COLO668 (cell line): ENCODE results near the gene LRRC51.

ENCODE experiments used
- DNase-seq: peaks from one replicate; lab custom pipeline; 2025; ENCODE audit not compliant: unreplicated experiment; lab: John Stamatoyannopoulos, UW

Gene LRRC51

DNA sequence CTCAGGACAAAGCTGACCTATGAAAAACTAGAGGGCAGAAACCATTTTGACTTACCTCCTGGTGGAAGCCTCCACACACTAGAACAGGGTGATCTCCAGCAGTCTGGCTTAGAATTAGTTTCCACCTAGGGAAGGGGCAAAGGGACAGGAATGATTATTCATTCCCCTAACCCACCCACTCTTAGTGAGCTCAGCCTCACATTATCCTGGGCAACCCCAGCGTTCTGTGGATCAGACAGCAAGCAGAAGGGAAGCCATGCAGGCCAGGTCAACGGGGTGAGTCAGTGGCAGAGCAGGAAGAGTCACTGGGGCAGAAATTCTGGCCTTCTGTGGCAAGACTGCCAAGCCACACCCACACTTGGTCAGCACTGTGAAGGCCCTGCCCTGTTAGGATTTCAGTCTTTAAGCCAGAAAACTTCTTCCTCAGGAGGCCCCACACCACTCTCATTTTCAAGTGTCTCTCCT lies 10.8 kb upstream of the LRRC51 start:
- no peak for DNase-seq

DNA sequence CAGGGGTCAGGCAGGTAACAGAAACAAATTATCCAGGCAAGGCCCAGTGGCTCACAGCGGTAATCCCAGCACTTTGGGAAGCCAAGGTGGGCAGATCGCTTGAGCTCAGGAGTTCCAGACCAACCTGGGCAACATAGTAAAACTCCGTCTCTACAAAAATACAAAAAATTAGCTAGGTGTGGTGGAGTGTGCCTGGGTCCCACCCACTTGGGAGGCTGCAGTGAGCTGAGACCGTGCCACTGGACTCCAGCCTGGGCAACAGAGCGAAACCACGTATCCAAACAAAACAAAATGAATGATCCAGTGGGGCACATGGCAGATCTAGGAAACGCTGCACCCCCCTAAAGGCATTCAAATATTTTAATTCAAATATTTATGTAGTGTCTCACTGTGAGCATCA lies 10.2 kb upstream of the LRRC51 start:
- no peak for DNase-seq

DNA sequence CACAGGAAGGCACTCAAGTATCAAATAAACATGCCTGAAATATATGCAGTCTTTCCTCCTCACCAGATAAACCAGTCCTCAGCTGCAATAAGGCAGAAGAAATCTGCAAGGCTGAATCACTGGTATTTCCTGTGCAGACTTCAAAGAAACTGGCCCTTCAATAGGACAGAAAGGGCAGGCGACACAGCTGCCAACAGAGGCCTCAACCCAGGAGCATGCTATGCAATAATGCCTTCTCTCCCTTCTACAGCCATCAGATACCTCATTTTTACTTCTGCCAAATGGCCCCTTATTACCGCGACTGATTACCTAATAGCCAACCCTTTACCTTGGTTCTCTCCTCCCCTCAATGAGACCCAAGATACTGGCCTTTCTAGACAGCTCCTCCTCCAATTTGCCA lies 8.3 kb upstream of the LRRC51 start:
- no peak for DNase-seq

DNA sequence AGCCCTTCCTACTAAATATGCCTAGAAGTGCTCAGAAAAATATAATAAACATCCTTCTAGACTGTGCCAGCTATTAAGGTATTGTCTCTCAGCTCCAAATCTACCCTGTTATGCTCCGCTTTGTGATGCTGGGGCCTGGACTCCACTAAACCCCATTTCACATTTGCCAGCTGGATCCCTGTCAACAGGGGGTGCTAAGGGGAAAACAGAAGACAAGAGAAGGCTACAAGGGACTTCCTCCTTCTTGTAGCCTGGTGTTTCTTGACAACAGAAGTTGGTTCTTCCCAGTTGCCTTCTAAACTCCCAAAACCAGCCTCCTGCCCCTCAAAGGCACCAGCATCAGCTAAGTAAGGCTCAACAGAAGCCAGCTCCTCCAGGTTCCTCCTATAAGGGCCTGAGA lies 5.5 kb upstream of the LRRC51 start:
- no peak for DNase-seq

DNA sequence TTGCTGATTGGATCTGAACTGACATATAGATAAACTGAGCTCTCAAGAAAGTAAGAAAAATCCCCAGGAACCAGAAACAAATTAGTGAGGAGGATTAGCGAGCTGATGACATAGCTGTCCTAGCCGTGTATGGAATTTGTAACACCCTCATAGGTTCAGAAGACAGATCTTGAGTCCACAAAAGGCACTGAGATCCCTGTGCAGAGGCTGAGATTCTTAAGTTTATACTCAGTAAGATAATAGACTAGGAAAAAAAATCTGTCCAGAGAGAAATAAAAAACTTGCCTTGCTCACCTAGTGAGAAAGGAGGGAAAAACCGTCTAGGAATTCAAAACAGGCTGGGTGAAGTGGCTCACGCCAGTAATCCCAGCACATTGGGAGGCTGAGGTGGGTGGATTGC lies 4.9 kb upstream of the LRRC51 start:
- DNase-seq: no peak

DNA sequence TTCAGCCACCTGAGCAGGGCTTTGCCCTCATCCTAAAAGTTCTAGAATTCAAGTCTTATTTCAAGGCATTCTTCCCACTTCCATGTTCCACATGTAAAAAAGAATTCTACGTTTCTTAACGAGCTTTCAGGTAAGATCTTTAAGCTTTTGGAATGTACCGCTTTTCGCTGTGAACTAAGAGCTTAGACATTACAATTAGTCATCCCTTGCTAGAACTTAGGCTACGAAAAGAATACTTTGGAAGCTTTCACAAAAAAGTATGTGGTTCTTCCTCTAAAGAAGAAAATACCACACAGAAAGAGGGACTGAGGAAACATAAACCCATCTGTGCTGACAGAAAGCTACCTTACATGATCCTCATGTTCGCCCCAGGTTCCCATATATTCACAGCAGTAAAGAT lies 2.2 kb upstream of the LRRC51 start:
- no peak for DNase-seq

DNA sequence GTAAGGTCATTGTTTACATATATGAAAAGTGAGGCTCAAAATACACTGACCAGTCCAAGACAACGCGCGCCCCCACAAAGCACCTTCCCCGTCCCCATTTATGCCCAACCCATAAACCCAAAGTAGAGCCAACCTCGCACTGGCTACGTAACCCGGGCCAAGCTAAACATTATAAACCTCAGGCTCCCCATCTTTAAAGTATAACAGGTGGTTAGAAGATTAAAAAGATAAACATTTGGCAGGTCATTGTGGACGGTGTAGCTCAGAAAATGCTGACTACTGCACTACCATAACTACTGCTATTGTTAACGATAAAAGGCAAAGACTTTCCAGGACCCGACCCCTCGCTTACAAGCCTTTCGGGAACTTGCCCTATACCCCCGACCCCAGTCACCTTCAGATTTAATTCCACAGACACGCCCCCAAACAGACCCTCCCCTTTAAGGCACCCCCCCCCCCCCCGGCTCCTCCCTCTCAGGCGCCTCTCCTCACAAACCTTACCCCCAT lies 778 bp upstream of the LRRC51 start:
- no peak for DNase-seq

DNA sequence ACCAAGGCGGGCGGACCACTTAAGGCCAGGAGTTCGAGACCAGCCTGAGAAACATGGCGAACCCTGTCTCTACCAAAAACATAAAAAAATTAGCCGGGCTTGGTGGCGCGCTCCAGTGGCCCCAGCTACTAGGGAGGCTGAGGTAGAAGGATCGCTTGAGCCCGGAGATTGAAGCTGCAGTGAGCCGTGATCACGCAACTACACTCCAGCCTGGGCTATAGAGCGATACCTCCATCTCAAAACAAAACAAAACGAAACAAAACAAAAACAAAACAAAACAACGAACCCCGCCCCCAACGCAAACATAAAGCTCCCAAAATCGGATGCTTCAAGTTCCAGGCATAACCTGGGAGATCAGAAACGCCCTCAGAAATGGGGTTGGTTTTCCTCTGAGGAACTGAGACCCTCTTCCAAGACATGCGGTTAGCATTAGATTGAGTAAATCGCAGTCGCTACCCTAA lies 564 bp downstream of the LRRC51 start:
- DNase-seq: no peak

DNA sequence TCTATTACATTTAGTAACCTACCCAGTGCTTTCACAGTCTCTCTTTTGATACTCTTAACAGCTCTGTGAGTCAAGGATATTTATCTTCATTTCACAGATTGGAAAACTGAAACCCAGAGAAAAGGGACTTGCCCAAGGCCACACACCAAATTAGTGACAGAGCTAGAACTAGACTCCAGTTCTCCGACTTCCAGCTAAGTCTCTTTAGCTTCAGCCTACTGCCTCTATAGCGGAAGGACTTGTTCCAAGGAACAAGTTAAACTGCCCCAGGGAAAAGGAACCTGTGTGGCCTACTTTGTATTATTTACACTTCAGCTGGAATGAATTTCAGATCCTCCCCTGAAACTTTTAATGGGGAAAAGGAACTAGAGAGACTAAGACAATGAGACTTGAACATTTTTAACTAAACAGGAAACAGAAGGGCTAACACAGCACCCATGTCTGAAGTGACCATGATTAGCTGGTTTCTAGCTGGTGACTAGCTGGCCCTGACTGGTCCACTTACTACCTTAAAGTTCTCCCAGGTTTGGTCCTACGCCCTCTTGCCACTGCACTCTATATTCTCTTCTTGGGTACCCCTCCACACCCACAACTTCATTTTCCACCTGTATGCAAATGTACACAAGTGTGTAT lies 1.3 kb downstream of the LRRC51 start:
- DNase-seq: no peak

DNA sequence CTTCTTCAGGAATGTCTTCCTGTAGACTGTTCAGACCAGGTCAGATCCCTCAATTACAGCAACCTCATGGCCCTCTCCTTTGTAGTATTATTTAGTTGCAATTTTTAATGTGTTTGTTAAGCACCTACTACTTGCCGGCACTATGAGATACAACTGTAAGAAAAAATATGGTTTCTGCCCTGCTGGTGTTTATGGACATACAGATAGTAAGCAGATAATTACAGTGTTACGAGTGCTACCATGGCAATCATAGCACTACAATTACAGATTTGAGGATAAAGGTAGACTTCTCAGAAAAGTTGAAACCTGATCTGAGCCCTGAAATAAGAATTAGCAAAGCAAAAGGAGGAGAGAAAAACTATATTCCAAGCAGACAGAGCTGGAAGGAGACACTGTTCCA lies 2.8 kb downstream of the LRRC51 start:
- DNase-seq: no peak

DNA sequence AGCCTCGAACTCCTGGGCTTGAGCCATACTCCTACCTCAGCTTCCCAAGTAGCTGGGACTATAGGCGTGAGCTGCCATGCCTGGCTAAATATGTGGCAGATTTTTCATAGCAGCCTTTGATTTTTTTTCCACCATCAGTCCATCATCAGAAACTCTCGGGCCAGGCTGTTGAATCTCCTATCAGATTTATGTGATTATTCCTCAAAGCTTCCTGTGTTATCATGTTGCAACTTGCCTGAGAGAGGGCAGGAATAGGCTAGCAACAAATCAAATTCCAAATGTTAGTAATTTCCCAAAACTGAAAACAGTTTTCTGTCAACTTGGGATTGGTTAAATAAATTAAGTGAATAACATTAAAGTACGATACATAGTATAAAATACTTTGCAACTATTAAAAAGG lies 3.4 kb downstream of the LRRC51 start:
- DNase-seq: no peak

DNA sequence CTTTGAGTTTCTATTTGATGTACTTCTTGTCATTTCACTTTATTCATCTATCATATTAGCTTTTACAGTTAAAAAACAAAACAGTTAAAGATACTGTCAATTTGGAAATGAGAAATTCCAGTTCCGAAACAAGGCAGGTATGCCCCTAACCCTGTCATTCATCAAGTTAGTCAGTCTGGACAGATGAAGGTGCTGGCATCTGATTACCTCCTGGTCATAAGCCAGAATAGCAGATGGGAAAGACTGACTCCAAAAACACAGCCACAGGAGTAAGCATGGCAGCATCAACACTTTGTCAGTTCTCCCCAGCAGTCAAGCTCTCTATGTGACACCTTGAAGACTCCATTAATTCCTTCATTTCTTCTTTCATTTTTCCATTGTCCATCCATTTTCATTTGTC lies 4.3 kb downstream of the LRRC51 start:
- DNase-seq: no peak

DNA sequence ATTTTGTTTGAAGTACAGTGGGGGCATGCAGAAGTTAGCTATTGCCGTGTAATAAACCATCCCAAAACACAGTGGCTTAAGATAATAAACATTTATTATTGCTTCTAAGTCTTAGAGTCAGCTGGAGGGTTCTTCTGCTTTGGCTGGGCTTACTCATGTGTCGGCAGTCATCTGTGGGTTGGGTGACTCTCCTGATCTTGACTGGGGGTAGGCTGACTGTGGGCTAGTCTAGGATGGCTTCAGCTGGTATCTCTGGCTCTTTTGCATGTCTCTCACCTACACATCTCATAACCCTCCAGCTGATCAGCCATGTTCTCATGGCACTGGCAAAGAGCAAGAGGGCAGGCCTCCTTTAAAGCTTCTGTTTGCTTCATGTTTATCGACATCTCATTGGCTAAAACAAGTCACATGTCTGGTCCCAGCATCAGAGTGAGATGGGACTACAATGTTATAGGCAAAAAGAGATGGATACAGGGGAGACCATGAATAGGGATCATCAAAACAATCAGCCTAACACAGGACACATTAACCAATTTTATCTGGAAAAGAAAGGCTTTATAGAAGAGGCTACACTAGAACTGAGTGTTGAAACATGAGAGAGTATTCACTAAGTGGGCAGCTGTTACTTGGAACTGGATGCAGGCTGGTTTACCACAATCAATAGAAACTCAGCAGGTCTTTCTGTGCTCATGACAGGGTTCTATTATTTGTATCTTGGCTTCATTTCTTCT lies 5.1 kb downstream of the LRRC51 start:
- DNase-seq: no peak

DNA sequence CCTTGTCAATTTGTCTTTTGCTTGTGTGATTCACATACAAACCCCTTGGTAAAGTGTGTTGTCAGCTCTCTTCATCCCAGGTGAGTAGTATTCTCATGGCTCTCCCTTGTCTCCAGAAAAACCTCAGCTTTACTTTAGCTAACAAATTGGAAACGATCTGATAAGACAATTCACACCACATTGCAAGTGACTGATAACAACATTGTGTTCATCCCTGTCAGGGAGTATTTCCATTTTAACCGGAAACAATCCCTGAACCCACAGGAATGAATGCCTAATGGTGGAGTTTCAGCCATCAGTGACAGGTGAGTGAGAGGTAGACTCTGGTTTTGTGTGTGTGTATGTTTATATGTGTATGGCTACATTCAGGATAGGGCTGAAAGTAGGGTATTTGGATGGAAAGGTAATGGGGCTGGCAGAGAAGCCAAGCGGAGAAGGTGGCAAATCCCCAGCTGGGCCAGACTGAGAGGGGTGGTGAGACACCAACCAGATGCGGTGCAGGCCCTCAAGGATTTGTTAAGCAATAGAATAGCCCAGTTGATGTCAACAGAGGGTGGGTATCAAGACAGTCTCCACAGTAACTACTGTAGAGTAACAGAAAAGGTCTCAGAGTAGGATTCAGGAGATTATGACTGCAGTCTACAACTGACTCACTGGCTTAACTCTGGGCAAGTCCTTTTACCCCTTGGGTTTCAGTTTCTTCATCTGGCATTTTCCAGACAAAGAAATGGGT lies 7.6 kb downstream of the LRRC51 start:
- no peak for DNase-seq

DNA sequence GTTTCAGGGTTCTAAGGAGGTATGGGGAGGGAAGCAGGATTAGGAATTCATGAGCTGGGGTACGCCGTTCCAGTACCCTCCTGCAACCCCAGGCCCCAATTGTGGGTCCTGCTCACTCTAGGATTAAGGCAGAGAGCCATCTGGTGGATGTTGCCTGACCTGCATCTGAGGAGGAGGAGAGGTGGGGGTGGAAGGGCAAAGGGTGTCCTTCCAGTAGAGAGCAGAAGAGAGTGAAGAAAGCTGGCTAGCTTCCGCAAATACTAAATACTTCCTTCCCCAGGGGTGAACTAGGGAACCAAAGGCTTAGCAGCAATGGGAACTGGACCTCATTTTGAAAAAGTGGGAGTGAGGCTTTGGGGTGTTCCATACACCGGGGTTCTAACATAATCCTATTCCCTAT lies 10.6 kb downstream of the LRRC51 start:
- peak; percentile 21 for DNase-seq

DNA sequence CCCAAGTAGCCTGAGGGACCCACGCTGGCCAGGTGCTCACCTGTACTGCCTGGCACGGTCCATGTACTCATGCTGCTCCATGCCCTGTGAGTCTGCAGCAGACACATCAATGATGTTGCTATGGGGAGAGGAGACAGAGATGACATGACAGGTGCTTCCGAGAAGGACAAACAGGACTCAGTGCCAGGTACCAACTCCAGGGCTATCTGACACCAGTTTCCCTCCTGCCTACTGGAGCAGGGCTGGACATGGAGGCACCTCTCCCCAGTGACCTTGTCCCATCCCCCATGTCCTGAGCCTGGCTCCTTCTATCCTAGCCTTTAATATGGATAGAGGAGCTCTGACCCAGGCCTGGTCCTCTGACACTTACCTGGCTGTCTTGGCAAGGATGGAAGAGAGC lies 18.1 kb downstream of the LRRC51 start:
- no peak for DNase-seq

DNA sequence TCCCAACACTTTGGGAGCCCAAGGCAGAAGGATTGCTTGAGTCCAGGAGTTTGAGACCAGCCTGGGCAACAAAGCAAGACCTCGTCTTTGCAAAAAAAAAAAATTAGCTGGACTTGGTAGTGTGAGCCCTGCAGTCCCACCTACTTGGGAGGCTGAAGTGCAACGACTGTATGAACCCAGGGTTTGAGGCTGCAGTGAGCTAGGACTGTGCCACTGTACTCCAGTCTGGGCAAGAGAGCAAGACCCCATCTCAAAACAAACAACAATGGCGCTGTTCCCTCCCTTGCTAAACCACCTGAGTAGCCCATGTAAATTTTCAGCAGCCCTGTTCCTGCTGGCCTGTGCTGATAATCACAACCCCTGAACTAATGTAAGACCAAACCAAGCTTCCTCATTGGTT lies 19.4 kb downstream of the LRRC51 start:
- no peak for DNase-seq

DNA sequence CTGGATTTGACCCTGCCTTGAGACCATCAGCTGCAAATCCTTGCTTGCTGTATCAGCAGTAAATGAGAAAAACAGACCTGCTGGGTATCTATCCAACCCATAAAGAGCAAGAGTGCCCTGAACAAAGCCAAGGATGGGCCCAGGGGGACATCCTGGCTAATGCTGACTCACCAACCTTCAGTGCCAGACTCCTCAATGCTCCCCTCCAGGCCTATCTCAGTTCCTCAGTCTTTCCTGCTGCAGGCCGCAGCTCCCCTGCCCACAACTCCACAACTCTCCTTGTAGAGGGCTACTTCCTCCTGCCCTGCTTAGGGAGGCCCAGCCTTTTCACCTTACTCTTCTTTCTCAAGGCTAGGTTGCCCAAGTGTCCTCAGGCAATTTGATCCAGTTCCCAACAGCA lies 19.8 kb downstream of the LRRC51 start:
- no peak for DNase-seq

DNA sequence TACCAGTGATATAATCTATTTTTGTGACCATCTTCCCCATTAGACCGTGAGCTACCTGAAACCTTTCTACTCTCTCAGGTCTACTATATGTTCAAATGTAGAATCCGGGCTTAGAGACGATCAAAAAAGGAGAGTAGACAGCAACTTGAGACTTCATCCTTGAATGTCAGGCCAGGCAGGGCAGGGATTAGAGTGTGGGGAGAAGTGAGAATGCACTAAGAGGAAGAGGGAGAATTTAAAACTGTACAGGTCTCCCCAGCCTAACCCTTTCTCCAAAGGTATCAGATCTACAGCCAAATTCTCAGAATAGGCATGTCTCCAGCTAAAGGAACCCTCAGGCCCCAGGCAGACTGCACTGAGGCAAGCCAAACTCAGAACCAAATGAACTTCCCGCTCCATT lies 21.5 kb downstream of the LRRC51 start:
- no peak for DNase-seq

DNA sequence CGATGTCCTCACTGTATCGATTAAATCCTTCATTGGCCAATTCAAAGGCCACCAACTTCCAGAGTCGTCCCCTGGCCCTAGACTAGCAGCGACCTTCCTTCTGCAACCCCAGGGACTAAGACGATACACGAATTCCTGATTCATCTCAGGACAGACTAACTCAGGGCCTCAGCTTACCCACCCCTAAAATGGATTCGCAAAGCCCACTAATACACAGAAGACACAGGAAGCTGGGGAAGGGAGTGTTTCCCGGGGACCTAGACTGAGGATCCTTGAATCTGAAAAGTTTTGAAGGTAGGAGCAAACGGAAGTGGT lies 21.9 kb downstream of the LRRC51 start:
- no peak for DNase-seq

DNA sequence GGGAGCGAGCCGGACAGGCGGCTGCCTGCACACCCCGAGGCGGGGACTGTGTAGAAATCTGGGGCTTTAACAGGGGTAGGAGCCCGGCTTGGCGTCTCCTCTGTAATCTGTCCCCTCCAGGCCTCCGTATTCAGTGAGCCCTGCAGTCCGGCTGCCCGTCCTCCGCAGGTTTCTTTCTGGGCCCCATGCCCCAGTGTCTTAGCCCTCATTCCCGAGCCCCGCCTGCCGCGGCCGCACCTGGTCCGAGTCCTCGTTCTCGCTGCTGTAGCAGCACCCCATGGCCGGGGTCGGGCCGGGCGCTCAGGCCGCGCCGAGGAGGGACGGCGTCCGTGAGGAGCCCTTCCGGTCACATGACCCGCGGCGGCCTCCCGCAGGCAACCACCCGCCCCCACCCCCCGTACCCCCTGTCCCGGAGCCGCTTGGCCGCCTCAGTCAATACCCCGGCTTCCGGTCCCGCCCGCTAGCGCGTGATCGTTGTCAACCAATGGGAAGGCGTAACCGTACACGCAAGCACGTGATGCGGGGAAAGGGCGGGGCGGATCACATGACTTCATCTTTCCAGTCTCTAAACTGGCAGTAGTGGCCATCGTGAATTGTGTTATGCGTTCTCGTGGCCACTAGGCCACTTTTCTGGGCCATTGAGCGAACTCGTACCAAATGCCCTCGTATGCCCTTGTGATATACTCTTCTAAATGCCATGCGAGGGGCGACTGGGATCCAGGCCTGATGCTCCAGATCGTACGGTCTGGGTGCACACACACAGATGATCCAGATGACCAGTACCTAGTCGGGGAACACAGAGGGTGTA lies 22.5 kb downstream of the LRRC51 start, which contains the start of gene LAMTOR1:
Gene LAMTOR1, minus strand, starts transcription at position 352 of the 808 bp plus-strand sequence. Its CDS starts 73 bp downstream, at position 279.
- peak; percentile 97 for DNase-seq
